Measurements from ENCODE around the gene KPNB1.

DNA sequence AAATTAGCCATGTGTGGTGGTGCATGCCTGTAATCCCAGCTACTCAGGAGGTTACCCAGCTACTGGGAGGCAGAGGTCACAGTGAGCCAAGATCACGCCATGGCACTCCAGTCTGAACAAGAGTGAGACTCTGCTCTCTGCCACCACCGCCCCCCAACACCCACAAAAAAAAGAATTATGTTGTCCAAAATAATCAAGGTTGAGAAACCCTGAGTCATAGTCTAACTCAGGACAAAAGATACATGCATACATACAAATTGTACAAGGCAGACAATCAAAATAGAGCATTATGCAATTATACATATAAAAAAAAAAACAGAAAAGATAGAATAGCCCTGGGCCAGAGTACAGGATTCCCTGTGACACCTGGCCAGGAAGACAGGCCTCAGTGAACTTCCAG is 6.6 kb upstream of the KPNB1 start:
- TF ChIP-seq, protein P1, sequence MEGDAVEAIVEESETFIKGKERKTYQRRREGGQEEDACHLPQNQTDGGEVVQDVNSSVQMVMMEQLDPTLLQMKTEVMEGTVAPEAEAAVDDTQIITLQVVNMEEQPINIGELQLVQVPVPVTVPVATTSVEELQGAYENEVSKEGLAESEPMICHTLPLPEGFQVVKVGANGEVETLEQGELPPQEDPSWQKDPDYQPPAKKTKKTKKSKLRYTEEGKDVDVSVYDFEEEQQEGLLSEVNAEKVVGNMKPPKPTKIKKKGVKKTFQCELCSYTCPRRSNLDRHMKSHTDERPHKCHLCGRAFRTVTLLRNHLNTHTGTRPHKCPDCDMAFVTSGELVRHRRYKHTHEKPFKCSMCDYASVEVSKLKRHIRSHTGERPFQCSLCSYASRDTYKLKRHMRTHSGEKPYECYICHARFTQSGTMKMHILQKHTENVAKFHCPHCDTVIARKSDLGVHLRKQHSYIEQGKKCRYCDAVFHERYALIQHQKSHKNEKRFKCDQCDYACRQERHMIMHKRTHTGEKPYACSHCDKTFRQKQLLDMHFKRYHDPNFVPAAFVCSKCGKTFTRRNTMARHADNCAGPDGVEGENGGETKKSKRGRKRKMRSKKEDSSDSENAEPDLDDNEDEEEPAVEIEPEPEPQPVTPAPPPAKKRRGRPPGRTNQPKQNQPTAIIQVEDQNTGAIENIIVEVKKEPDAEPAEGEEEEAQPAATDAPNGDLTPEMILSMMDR (IDR thresholded peaks at IDR 0.05): no peak
- no peak for TF ChIP-seq EP300 (IDR thresholded peaks at IDR 0.05)

Data from suprapubic skin (tissue), 3 donors.